ENCODE data around the gene BLM.
"Not testable (repeated sequence)": the region's sequence is repeated elsewhere in the genome, so short reads cannot be mapped to it uniquely, and the experiment has no call there.

The BLM gene

GRCh38 chr15:90720131-90720530 lies 3.0 kb downstream of the BLM start:
- no peaks in the 10 kb centered on the region for H3K27me3 ChIP-seq (ENCODE audit: insufficient read depth, poor library complexity, severe bottlenecking)
- peaks cover 13% of the 10 kb centered on the region for H3K4me1 ChIP-seq (ENCODE audit: insufficient read depth, poor library complexity, severe bottlenecking)
- no peak for TF ChIP-seq CTCF (IDR thresholded peaks at IDR 0.05; ENCODE audit: poor library complexity, severe bottlenecking)
- peaks cover 32% of the 10 kb centered on the region for H3K36me3 ChIP-seq (ENCODE audit: low read depth)
- no peak for DNase-seq (ENCODE audit: low spot score)
- H3K9me3 ChIP-seq (ENCODE audit: severe bottlenecking) = no peaks in the 10 kb centered on the region
- no peak for ATAC-seq (ENCODE audit: low read depth)
- no peak overlapping the region for H3K4me3 ChIP-seq (ENCODE audit: severe bottlenecking)
- no peak overlapping the region for H3K27ac ChIP-seq (ENCODE audit: poor library complexity, severe bottlenecking)

- peaks cover 7% of the 10 kb centered on the region for H3K4me1 ChIP-seq (ENCODE audit: insufficient read depth, poor library complexity, severe bottlenecking)
- no peaks in the 10 kb centered on the region for H3K27me3 ChIP-seq (ENCODE audit: insufficient read depth, poor library complexity, severe bottlenecking)
- ATAC-seq (ENCODE audit: low read depth) (no peak), DNase-seq (ENCODE audit: low spot score) (no peak)
- no peak overlapping the region for H3K4me3 ChIP-seq (ENCODE audit: severe bottlenecking)
- TF ChIP-seq CTCF (IDR thresholded peaks at IDR 0.05; ENCODE audit: poor library complexity, severe bottlenecking) = no peak
- peaks cover 4% of the 10 kb centered on the region for H3K9me3 ChIP-seq (ENCODE audit: severe bottlenecking)
- peaks cover 75% of the 10 kb centered on the region for H3K36me3 ChIP-seq (ENCODE audit: low read depth)
- no peak overlapping the region for H3K27ac ChIP-seq (ENCODE audit: poor library complexity, severe bottlenecking)
Observed at GRCh38 chr15:90729261-90729660, 12.1 kb downstream of the BLM start.

GRCh38 chr15:90730290-90730689 lies 13.1 kb downstream of the BLM start:
- no peak for TF ChIP-seq CTCF (IDR thresholded peaks at IDR 0.05; ENCODE audit: poor library complexity, severe bottlenecking)
- Histone ChIP-seq H3K4me3 (ENCODE audit: severe bottlenecking) (no peak overlapping the region), H3K9me3 (ENCODE audit: severe bottlenecking) (peaks cover 4% of the 10 kb centered on the region), H3K27me3 (ENCODE audit: insufficient read depth, poor library complexity, severe bottlenecking) (no peaks in the 10 kb centered on the region), H3K36me3 (ENCODE audit: low read depth) (peaks cover 74% of the 10 kb centered on the region), H3K27ac (ENCODE audit: poor library complexity, severe bottlenecking) (no peak overlapping the region), H3K4me1 (ENCODE audit: insufficient read depth, poor library complexity, severe bottlenecking) (peaks cover 7% of the 10 kb centered on the region)
- no peak for ATAC-seq (ENCODE audit: low read depth)
- DNase-seq (ENCODE audit: low spot score) = no peak

- Histone ChIP-seq H3K4me1 (ENCODE audit: insufficient read depth, poor library complexity, severe bottlenecking) (peaks cover 7% of the 10 kb centered on the region), H3K36me3 (ENCODE audit: low read depth) (peaks cover 52% of the 10 kb centered on the region), H3K9me3 (ENCODE audit: severe bottlenecking) (peaks cover 4% of the 10 kb centered on the region), H3K27me3 (ENCODE audit: insufficient read depth, poor library complexity, severe bottlenecking) (no peaks in the 10 kb centered on the region), H3K4me3 (ENCODE audit: severe bottlenecking) (no peak overlapping the region), H3K27ac (ENCODE audit: poor library complexity, severe bottlenecking) (no peak overlapping the region)
- no peak for DNase-seq (ENCODE audit: low spot score)
- TF ChIP-seq CTCF (IDR thresholded peaks at IDR 0.05; ENCODE audit: poor library complexity, severe bottlenecking) = no peak
- ATAC-seq (ENCODE audit: low read depth) = no peak
Observed at GRCh38 chr15:90735923-90736322, 18.8 kb downstream of the BLM start.

GRCh38 chr15:90740545-90740944 lies 23.4 kb downstream of the BLM start:
- not testable (repeated sequence) for DNase-seq (ENCODE audit: low spot score); H3K36me3 ChIP-seq (ENCODE audit: low read depth); H3K9me3 ChIP-seq (ENCODE audit: severe bottlenecking); H3K4me1 ChIP-seq (ENCODE audit: insufficient read depth, poor library complexity, severe bottlenecking); H3K27me3 ChIP-seq (ENCODE audit: insufficient read depth, poor library complexity, severe bottlenecking); H3K27ac ChIP-seq (ENCODE audit: poor library complexity, severe bottlenecking); H3K4me3 ChIP-seq (ENCODE audit: severe bottlenecking); ATAC-seq (ENCODE audit: low read depth)
